HG03571 (cell line): ENCODE data around the gene TMTC3.
"Not testable (repeated sequence)": the region's sequence is repeated elsewhere in the genome, so short reads cannot be mapped to it uniquely, and the experiment has no call there.

Source experiments
- ATAC-seq: cut with Tn5 transposase; IDR thresholded peaks from one replicate; pipeline ENCODE4 v1.9.1; 2021; ENCODE audit not compliant: unreplicated experiment

The TMTC3 gene

GRCh38 chr12:88141774-88142609 is at the start of gene TMTC3, which contains the start of gene CEP290:
Gene TMTC3, plus strand, starts transcription at chr12:88142307. Its CDS starts 6,009 bp downstream, at chr12:88148316.
Gene CEP290, minus strand, starts transcription at chr12:88142088. Its CDS starts 781 bp downstream, at chr12:88141307.
- ATAC-seq = peak; percentile 94

- no peak for ATAC-seq
Observed at GRCh38 chr12:88092771-88093170, 49.3 kb upstream of the TMTC3 start.

DNA sequence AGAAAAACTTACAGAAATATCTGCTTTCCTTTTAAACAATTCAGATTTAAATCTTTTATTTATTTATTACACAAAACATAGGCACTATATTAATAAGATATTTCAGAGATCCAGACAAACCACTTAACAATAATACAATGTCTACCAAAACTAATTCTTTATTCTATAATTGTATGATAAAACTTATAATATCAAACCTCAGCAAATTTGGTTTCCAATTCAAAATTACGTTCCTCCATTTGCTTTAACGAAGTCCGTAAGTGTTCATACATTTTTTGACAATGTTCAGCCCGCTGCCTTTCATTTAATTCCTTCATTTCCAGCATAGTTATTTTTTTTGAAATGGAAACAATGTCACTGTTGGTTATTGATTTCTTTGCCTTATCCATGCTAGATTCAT is 48.5 kb upstream of the TMTC3 start:
- ATAC-seq = no peak

DNA sequence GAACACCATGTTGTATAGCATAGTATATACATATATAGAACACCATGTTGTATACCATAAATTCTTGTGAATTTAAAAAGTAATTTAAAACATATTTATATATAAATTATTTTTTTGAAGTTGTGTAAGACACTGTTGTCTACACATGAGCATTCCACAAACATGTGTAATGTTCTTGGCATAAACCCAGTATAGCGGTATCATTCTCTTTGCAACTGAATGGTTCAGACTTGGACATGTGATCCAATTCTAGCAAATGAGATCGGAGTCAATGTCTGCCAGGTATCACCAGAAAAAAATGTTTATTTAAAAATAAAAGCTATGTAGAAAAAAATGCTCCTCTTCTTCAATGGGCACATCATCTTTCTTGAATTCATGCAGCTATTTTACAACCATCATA is 34.1 kb upstream of the TMTC3 start:
- ATAC-seq = no peak

DNA sequence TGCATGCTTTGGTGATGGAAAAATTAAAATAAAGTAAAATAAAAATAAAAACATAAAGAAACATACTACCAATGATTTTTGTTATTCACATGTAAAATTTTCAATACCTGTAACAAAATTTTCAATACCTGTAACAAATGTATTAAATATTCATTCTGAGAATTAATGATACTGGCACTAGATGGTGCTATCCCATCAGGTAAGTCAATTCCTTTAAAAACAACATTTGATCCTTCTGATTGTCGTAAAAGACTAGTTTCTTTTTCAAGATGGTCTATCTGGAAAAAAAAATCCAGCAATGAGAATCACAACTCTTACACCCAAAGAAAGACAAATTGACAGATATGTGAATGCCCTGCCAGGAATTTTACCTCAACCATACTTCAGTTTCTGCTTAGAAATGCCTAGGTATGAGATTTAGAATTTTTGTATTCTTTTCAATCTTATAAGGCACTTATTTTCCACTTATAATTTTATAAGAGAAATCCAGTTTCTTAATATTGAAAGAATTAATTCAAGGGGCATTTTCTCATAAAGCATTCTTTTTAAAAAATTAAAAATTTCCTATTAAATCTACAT is 30.9 kb upstream of the TMTC3 start:
- no peak for ATAC-seq

DNA sequence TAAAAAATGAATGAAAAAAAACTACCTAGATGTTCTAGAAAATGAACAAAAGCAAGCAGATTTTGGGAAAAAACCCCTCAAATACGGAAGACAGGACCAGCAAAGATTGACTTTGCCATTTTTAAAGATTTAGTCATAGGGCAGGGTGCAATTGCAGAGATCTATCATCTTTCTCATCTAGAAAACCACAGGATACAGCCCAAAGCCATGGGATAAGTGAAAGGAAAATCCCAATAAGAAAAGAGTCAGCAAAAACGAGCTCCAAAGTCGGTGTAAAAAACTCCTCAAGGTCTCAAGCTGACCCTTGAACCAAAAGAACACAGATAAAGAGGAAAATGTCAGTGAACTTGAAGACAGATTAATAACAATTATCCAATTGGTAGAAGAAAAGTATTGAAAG is 28.2 kb upstream of the TMTC3 start:
- ATAC-seq = no peak

GRCh38 chr12:88122666-88123065 is 19.4 kb upstream of the TMTC3 start:
- no peak for ATAC-seq

DNA sequence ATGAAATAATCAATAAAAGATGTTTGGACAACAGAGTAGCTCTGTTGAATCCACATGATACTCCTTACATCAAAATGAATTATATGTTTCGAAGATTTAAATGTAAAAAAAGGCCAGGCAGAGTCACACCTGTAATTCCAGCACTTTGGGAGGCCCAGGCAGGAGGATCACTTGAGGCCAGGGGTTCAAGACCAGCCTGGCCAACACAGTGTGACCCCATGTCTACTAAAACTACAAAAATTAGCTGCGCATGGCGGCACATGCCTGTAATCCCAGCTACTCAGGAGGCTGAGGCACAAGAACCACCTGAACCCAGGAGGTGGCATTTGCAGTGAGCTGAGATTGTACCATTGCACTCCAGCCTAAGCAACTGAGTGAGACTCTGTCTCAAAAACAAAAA is 15.0 kb upstream of the TMTC3 start:
- ATAC-seq = no peak

DNA sequence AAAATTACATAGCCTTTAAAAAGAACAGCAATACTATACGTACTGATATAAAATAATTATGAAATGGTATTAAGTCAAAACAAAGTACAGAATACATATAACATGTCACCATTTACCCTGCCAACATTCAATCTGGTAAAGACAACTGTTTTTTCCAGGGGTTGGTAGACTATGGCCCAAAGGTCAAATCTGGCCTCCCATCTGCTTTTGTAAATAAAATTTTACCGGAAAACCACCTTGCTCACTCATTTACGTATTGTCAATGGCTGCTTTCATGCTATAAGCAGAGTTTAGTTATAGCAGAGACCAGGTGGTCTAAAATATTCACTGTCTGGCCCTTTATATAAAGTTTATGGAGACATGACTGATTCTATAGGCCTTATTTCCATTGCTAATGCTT is 14.3 kb upstream of the TMTC3 start:
- ATAC-seq = no peak

GRCh38 chr12:88132392-88132791 is 9.7 kb upstream of the TMTC3 start:
- ATAC-seq = no peak

GRCh38 chr12:88133181-88133580 is 8.9 kb upstream of the TMTC3 start:
- ATAC-seq = not testable (repeated sequence)

DNA sequence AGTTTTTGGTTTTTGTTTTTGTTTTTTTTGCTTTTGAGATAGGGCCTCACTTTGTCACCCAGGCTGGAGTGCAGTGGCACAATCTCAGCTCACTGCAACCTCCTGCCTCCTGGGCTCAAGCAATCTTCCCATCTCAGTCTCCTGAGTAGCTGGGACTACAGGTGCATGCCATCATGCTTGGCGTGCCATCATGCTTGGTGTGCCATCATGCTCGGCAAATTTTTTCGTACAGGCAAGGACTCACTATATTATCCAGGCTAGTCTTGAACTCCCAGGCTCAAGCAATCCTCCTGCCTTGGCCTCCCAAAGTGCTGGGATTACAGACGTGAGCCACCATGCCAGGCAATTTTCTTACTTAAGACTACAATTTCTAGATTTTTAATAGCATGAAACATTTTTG is 2.4 kb upstream of the TMTC3 start:
- not testable (repeated sequence) for ATAC-seq

DNA sequence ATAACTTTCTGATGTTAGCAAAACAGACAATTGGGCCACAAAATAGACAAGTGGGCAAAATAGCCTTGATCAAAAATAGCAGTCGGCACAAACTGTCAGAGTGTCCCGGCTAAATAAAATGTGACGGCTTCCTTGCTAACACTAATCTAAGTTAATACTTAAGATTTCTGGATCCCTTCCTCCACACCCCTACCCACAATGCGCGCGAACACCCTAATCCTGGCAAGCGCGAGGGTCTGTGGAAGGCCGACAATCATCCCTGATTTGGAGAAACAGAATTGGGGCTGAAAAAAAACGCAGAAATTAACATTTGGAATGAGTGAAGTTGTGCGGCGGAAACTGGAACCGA is 708 bp upstream of the TMTC3 start:
- ATAC-seq = peak; percentile 0

GRCh38 chr12:88142610-88142991 is 494 bp downstream of the TMTC3 start:
- peak; percentile 1 for ATAC-seq

GRCh38 chr12:88144037-88144436 is 1.9 kb downstream of the TMTC3 start:
- no peak for ATAC-seq

GRCh38 chr12:88144546-88145468 is 2.7 kb downstream of the TMTC3 start:
- no peak for ATAC-seq

DNA sequence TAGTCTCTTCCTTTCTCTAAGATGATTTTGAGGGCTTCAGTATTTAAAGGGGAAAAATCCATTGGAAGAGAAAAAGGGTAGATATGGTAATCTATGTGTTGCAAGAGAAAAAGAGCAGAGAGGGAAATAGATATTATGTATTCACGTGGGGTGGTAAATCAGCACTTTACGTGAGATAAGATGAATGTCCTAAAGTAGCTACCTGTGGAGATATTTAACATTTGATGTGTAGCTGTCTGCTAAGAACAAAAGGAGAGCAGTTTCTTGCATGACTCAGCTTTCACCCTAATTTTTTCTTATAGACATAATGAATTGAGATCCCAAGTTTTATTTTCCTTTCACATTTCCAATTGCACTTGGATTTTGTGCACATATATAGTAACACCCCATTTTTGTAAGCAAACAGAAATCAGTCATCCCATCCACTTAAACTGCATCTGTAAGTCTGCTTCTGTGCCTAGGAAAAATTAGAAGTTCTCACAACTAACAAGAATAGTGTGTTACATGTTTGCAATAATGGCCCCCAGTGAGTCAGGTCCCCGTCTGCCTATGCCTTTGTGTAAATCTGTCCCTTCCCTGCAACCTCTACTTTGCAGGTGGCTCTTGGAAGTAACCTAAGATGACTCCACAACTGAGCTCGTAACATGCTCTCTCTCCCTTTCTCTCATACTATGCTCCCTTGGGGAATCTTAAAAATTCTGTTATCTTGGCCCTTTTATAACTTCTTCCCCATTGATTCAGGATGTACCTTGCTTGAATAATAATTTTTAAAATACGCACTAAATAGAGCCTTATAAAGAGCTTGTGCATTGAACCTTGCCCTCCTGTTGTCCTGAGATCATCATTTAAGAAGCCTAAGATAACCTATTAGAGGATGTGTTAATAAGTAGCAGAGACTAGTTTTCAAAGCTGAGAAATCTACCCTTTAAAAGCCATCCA is 3.7 kb downstream of the TMTC3 start:
- ATAC-seq = no peak

GRCh38 chr12:88150063-88150462 is 8.0 kb downstream of the TMTC3 start:
- ATAC-seq = no peak

DNA sequence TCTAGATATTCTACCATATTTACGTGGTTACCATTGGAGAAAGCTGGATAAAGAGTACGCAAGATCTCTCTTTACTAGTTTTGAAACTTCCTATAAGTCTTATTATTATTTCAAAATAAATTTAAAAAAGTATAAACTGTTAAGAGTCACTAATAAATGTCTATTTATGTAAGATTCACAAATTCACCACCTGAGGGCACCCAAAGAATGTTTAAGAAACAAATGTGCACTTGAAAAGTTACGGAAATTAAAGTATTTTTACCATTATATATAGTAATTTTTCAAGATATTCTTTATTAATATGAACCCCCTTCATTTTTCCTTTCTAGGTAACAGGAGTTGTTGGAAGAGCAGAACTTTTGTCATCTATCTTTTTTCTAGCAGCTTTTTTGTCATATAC is 11.9 kb downstream of the TMTC3 start:
- ATAC-seq = no peak

- ATAC-seq = no peak
Observed at GRCh38 chr12:88156075-88156654, 14.1 kb downstream of the TMTC3 start.
